NT2/D1 (cell line): ENCODE data around the gene HYOU1.
A peak's percentile ranks its signal among the peaks of the same experiment; 100 is the strongest.
"Not testable (repeated sequence)": the region's sequence is repeated elsewhere in the genome, so short reads cannot be mapped to it uniquely, and the experiment has no call there.

Experiments
- DNase-seq: peaks from one replicate; pipeline ENCODE4 v3.0.0-alpha.2; 2011; ENCODE audit warnings: low read depth, low spot score
- H3K27me3 ChIP-seq: 2 replicates; pipeline ENCODE4 v1.6.0; 2011; ENCODE audit warnings: mild to moderate bottlenecking; ENCODE audit not compliant: insufficient read length, insufficient read depth
- H3K36me3 ChIP-seq: 2 replicates; pipeline ENCODE4 v1.6.1; 2011; ENCODE audit warnings: mild to moderate bottlenecking, low read length, mixed read lengths; ENCODE audit not compliant: insufficient read depth, insufficient read length
- H3K4me1 ChIP-seq: 2 replicates; pipeline ENCODE4 v1.5.1; 2011; ENCODE audit not compliant: insufficient read depth, insufficient read length
- H3K4me3 ChIP-seq: 2 replicates; pipeline ENCODE4 v1.5.1; 2011; ENCODE audit warnings: low read depth; ENCODE audit not compliant: insufficient read length
- H3K9ac ChIP-seq: 2 replicates; pipeline ENCODE4 v1.6.0; 2011; ENCODE audit warnings: low read depth; ENCODE audit not compliant: insufficient read length
- H3K9me3 ChIP-seq: 2 replicates; pipeline ENCODE4 v1.5.1; 2011; ENCODE audit warnings: mild to moderate bottlenecking, low read length; ENCODE audit not compliant: insufficient read depth
- SUZ12 ChIP-seq: IDR thresholded peaks from 2 replicates; pipeline ENCODE4 v1.6.1; 2011; ENCODE audit not compliant: insufficient read length, insufficient read depth; ENCODE audit errors: extremely low read depth
- YY1 ChIP-seq: IDR thresholded peaks from 2 replicates; pipeline ENCODE4 v1.6.1; 2011; ENCODE audit not compliant: insufficient read length, insufficient read depth
- ZNF274 ChIP-seq: IDR thresholded peaks from 2 replicates; pipeline ENCODE4 v1.6.1; 2011; ENCODE audit warnings: mild to moderate bottlenecking, low read depth, low read length

Gene HYOU1

DNA sequence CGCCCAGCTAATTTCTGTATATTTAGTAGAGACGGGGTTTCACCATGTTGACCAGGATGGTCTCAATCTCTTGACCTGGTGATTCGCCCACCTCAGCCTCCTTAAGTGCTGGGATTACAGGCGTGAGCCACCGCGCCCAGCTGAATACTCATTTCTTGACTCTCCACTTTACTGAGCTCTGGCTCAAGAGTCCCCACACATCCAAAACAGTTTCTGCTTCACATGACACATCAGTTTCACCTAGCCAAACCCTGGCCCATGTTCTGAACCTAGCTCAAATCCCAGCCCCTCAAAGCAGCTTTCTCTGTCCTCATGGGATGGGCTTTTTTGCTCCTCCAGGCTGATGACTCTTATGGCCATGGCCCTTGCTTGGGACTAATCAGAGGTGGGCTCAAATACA, 9.8 kb downstream of the HYOU1 start:
- no peak for TF ChIP-seq YY1
- TF ChIP-seq SUZ12: no peak
- TF ChIP-seq ZNF274: no peak
- Histone ChIP-seq H3K4me1 (no peaks in the 10 kb centered on the region), H3K36me3 (peaks cover 75% of the 10 kb centered on the region), H3K9ac (no peak overlapping the region), H3K4me3 (no peak overlapping the region), H3K9me3 (no peaks in the 10 kb centered on the region), H3K27me3 (no peaks in the 10 kb centered on the region)
- DNase-seq: no peak

DNA sequence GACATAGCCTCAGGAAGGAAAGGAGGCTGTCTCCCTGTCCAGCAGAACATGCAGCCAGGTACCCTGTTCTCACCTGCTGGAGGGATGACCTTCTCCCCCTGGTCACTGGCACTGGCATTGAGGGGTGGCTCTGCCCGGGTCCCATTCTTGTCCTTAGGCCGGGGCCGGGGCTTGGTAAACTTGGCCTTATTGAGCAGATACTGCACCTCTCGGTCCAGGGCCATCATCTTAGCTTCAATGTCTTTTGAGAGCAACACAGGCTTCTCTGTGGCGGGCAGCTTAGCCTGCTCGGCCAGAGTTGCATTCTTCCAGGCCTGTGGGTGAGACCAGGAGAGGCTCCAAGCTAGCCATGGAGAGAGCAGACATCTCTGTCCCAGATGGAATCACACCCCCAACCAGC, 10.5 kb downstream of the HYOU1 start:
- TF ChIP-seq SUZ12 (no peak), YY1 (no peak), ZNF274 (no peak)
- H3K36me3 ChIP-seq: peaks cover 68% of the 10 kb centered on the region
- H3K4me1 ChIP-seq: no peaks in the 10 kb centered on the region
- no peak overlapping the region for H3K9ac ChIP-seq
- no peaks in the 10 kb centered on the region for H3K27me3 ChIP-seq
- no peaks in the 10 kb centered on the region for H3K9me3 ChIP-seq
- no peak for DNase-seq
- H3K4me3 ChIP-seq: no peak overlapping the region

DNA sequence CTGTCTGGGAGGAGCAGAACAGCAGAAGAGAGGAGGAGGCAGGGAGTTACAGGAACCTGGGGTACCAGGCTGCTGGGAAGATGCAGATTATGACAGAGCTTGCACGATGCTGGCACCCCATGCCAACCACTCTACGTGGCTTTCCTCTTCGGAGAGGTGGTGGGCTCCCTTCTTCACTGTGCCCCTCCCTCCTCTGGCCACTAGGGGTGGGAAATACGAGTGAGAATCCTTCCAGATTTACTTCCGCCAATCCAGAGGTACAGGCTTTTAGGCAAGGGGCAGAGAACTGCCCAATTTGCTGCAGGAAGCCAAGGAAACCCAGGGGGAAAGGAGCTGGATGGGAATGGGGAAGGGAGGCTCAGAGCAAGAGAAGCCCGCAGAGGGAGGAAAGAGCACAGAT, 12.3 kb downstream of the HYOU1 start:
- Histone ChIP-seq H3K9me3 (no peaks in the 10 kb centered on the region), H3K36me3 (peaks cover 51% of the 10 kb centered on the region), H3K4me1 (no peaks in the 10 kb centered on the region), H3K9ac (peak overlapping the region; percentile 4), H3K4me3 (no peak overlapping the region), H3K27me3 (no peaks in the 10 kb centered on the region)
- TF ChIP-seq SUZ12 (no peak), ZNF274 (no peak), YY1 (no peak)
- no peak for DNase-seq

DNA sequence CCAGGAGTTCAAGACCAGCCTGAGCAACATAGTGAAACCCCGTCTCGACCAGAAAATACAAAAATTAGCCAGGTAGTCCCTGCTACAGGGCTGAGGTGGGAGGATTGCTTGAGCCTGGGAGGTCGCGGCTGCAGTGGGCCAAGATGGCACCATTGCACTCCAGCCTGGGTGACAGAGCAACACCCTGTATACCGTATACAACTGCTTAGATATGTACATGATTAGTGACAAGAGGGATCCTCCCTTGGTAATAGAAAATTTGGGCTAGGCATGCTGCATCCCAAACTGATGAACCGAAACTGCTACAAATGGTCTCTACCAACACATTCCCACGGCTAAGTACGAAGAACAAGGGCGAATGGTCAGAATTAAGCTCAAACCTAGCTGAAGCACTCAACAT, 14.1 kb downstream of the HYOU1 start:
- no peak for TF ChIP-seq SUZ12
- TF ChIP-seq YY1: no peak
- no peak for TF ChIP-seq ZNF274

DNA sequence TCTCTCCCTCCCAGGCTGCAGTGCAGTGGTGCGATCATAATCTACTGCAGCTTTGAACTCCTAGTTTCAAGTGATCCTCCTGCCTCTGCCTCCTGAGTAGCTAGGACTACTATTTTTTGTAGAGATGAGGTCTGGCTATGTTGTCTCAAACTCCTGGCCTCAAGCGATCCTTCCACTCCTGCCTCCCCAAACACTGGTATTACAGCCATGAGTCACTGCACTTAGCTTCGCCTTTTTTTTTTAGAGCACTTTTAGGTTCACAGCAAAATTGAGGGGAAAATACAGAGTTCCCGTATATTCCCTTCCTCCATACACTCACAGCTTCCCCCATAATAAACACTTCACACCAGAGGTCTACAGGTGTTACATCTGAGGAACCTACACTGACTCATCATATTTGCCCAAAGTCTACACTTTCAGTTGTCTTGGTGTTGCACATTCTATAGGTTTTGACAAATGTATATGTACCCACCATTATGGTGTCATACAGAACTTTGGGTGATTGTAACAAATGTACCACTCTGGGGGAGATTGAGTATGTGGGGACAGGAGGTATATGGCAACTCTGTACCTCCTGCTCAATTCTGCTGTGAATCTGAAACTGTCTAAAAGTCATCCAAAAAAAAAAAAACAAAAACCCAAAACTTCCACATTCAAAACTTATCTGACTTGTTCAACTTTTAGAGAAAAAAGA, 15.0 kb downstream of the HYOU1 start:
- no peak overlapping the region for H3K4me3 ChIP-seq
- no peaks in the 10 kb centered on the region for H3K9me3 ChIP-seq
- no peaks in the 10 kb centered on the region for H3K27me3 ChIP-seq
- DNase-seq: no peak
- peaks cover 25% of the 10 kb centered on the region for H3K36me3 ChIP-seq
- H3K9ac ChIP-seq: no peak overlapping the region
- H3K4me1 ChIP-seq: no peaks in the 10 kb centered on the region
- TF ChIP-seq SUZ12 (no peak), ZNF274 (no peak), YY1 (no peak)

More for the DNA sequence above, 14.1 kb downstream of the HYOU1 start:
- no peak overlapping the region for H3K4me3 ChIP-seq
- no peaks in the 10 kb centered on the region for H3K27me3 ChIP-seq
- H3K36me3 ChIP-seq: peaks cover 33% of the 10 kb centered on the region
- no peak overlapping the region for H3K9ac ChIP-seq
- no peak for DNase-seq
- H3K4me1 ChIP-seq: no peaks in the 10 kb centered on the region
- H3K9me3 ChIP-seq: no peaks in the 10 kb centered on the region

DNA sequence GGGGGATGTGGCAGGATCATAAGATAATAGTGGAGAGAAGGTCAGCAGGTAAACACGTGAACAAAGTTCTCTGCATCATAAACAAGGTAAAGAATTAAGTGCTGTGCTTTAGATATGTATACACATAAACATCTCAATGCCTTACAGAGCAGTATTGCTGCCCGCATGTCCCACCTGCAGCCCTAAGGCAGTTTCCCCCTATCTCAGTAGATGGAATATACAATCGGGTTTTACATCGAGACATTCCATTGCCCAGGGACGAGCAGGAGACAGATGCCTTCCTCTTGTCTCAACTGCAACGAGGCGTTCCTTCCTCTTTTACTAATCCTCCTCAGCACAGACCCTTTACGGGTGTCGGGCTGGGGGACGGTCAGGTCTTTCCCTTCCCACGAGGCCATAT, 17.5 kb downstream of the HYOU1 start:
- H3K9ac ChIP-seq: not testable (repeated sequence)

DNA sequence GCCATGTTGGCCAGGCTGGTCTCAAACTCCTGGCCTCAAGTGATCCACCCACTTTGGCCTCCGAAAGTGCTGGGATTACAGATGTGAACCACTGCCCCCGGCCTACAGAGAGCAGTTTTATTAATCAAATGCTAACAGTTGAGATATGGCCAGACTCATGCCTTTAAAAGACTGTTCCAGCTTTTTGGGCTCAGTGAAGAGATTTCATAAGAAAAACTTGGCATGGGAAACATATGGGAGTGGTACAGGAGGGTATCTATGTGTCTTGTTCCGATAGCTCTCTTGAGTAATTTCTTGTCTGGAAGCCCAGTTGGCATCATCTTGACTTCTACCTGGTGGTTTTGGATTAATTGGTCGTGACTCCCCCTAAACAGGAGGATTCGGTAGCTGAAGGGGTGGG, 18.1 kb downstream of the HYOU1 start:
- no peak for TF ChIP-seq SUZ12
- TF ChIP-seq ZNF274: no peak
- no peak for TF ChIP-seq YY1
- Histone ChIP-seq H3K4me1 (no peaks in the 10 kb centered on the region), H3K36me3 (no peaks in the 10 kb centered on the region), H3K9ac (no peak overlapping the region), H3K27me3 (no peaks in the 10 kb centered on the region), H3K4me3 (no peak overlapping the region), H3K9me3 (no peaks in the 10 kb centered on the region)
- no peak for DNase-seq

More for the DNA sequence above, 17.5 kb downstream of the HYOU1 start:
- H3K4me1 ChIP-seq, H3K9me3 ChIP-seq, H3K36me3 ChIP-seq, DNase-seq, H3K27me3 ChIP-seq, H3K4me3 ChIP-seq: not testable (repeated sequence)

DNA sequence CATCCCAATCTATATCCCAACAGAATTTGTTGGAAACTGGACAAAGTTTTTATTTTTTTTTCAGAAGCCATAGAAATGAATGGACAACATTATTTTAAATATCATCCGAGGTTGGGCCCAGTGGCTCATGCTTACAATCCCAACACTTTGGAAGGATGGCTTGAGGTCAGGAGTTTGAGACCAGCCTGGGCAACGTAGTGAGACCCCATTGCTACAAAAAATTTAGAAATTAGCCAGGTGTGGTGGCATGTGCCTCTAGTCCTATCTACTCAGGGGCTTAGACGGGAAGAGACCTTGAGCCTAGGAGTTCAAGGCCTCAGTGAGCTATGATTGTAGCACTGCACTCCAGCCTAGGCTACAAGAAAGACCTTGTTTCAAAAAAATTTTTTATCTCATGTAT, 22.2 kb downstream of the HYOU1 start:
- H3K36me3 ChIP-seq: no peaks in the 10 kb centered on the region
- no peak for DNase-seq
- H3K4me3 ChIP-seq: no peak overlapping the region
- no peak for TF ChIP-seq SUZ12
- no peak for TF ChIP-seq YY1
- TF ChIP-seq ZNF274: no peak
- H3K27me3 ChIP-seq: no peaks in the 10 kb centered on the region
- H3K4me1 ChIP-seq: no peaks in the 10 kb centered on the region
- H3K9ac ChIP-seq: no peak overlapping the region
- H3K9me3 ChIP-seq: no peaks in the 10 kb centered on the region

DNA sequence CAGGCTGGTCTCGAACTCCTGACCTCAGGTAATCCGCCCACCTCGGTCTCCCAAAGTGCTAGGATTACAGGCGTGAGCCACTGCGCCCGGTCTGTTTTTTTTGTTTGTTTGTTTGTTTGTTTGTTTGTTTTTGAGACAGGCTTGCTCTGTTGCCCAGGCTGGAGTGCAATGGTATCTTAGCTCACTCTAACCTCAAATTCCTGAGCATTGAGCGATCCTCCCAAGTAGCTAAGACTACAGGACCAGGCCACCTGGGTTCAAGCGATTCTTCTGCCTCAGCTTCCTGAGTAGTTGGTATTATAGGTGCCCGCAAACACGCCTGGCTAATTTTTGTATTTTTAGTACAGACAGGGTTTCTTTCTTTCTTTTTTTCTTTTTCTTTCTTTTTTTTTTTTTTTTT, 23.6 kb downstream of the HYOU1 start:
- not testable (repeated sequence) for H3K36me3 ChIP-seq, H3K4me1 ChIP-seq, H3K4me3 ChIP-seq, H3K27me3 ChIP-seq, DNase-seq, H3K9ac ChIP-seq, H3K9me3 ChIP-seq
